Measurements from ENCODE around the gene KAZN. TPM values are rescaled to one million over a fixed set of nuclear protein-coding genes. Genes with fewer than 3 reads are reported as not detected.

Gene KAZN
- polyA plus RNA-seq, 1 donor from 2014 or later: 20.6 TPM

DNA sequence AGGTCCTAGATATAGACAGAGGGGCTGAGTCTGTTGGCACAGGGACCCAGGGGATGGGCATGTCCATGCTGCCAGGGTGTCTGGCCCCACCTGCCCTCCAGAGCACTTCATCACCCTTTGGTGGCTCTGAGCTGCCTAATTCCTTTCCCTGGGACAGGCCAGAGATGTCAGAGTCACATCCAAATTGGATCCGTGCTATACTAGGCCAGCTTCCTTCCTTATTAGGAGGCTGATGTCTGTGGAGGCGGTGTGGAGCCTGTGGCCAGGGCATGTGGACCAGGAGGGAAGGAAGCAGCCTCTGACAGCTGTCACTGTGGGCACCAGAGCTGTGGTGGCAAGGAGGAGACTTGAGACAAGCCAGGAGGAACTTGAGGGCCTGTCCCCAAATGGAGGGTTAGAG is 477.3 kb downstream of the KAZN start:
- Histone ChIP-seq H3K79me2 (replicated peaks; ENCODE audit: insufficient read depth, low read length) (no peaks in the 10 kb centered on the region), H4K20me1 (ENCODE audit: insufficient read depth) (no peaks in the 10 kb centered on the region), H3K9me3 (ENCODE audit: low read length) (no peaks in the 10 kb centered on the region), H3K27ac (ENCODE audit: low read length) (no peak overlapping the region), H3K9me2 (ENCODE audit: insufficient read depth, low read length) (no peaks in the 10 kb centered on the region), H3K4me3 (ENCODE audit: low read length) (no peak overlapping the region), H3K27me3 (ENCODE audit: insufficient read depth, low read depth, low read length) (no peaks in the 10 kb centered on the region), H3K9ac (ENCODE audit: low read length) (no peak overlapping the region), H2AFZ (ENCODE audit: low read depth, low read length) (no peak overlapping the region), H3K36me3 (ENCODE audit: insufficient read depth, low read length) (no peaks in the 10 kb centered on the region), H3F3A (ENCODE audit: insufficient read depth, low read length, poor library complexity, severe bottlenecking) (no peaks in the 10 kb centered on the region), H3K4me2 (ENCODE audit: low read length) (no peak overlapping the region)
- TF ChIP-seq EZH2 (IDR thresholded peaks at IDR 0.05; ENCODE audit: borderline replicate concordance, insufficient read depth, low read length, poor library complexity, severe bottlenecking) (no peak), EP300 (conservative IDR thresholded peaks at IDR 0.05; ENCODE audit: poor library complexity, severe bottlenecking) (no peak), CTCF (IDR thresholded peaks at IDR 0.05; ENCODE audit: poor library complexity, severe bottlenecking) (no peak), RAD21 (conservative IDR thresholded peaks at IDR 0.05) (no peak), POLR2AphosphoS5 (IDR thresholded peaks at IDR 0.05) (no peak), MXI1 (conservative IDR thresholded peaks at IDR 0.05; ENCODE audit: poor library complexity, severe bottlenecking) (no peak), TAF1 (IDR thresholded peaks at IDR 0.05; ENCODE audit: low read depth) (no peak), SMC3 (conservative IDR thresholded peaks at IDR 0.05; ENCODE audit: poor library complexity) (no peak)
- TF ChIP-seq, protein P1, sequence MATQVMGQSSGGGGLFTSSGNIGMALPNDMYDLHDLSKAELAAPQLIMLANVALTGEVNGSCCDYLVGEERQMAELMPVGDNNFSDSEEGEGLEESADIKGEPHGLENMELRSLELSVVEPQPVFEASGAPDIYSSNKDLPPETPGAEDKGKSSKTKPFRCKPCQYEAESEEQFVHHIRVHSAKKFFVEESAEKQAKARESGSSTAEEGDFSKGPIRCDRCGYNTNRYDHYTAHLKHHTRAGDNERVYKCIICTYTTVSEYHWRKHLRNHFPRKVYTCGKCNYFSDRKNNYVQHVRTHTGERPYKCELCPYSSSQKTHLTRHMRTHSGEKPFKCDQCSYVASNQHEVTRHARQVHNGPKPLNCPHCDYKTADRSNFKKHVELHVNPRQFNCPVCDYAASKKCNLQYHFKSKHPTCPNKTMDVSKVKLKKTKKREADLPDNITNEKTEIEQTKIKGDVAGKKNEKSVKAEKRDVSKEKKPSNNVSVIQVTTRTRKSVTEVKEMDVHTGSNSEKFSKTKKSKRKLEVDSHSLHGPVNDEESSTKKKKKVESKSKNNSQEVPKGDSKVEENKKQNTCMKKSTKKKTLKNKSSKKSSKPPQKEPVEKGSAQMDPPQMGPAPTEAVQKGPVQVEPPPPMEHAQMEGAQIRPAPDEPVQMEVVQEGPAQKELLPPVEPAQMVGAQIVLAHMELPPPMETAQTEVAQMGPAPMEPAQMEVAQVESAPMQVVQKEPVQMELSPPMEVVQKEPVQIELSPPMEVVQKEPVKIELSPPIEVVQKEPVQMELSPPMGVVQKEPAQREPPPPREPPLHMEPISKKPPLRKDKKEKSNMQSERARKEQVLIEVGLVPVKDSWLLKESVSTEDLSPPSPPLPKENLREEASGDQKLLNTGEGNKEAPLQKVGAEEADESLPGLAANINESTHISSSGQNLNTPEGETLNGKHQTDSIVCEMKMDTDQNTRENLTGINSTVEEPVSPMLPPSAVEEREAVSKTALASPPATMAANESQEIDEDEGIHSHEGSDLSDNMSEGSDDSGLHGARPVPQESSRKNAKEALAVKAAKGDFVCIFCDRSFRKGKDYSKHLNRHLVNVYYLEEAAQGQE (IDR thresholded peaks at IDR 0.05; ENCODE audit: borderline replicate concordance): no peak

- Histone ChIP-seq H3K36me3 (ENCODE audit: insufficient read depth, low read length) (no peaks in the 10 kb centered on the region), H3K27ac (ENCODE audit: low read length) (no peak overlapping the region), H3K4me3 (ENCODE audit: low read length) (no peak overlapping the region), H3K9ac (ENCODE audit: low read length) (no peak overlapping the region), H3F3A (ENCODE audit: insufficient read depth, low read length, poor library complexity, severe bottlenecking) (no peaks in the 10 kb centered on the region), H2AFZ (ENCODE audit: low read depth, low read length) (no peak overlapping the region), H3K9me3 (ENCODE audit: low read length) (no peaks in the 10 kb centered on the region), H3K9me2 (ENCODE audit: insufficient read depth, low read length) (no peaks in the 10 kb centered on the region), H4K20me1 (ENCODE audit: insufficient read depth) (no peaks in the 10 kb centered on the region), H3K79me2 (replicated peaks; ENCODE audit: insufficient read depth, low read length) (no peaks in the 10 kb centered on the region), H3K4me2 (ENCODE audit: low read length) (no peak overlapping the region), H3K27me3 (ENCODE audit: insufficient read depth, low read depth, low read length) (no peaks in the 10 kb centered on the region)
- TF ChIP-seq MXI1 (conservative IDR thresholded peaks at IDR 0.05; ENCODE audit: poor library complexity, severe bottlenecking) (no peak), CTCF (IDR thresholded peaks at IDR 0.05; ENCODE audit: poor library complexity, severe bottlenecking) (no peak), POLR2AphosphoS5 (IDR thresholded peaks at IDR 0.05) (no peak), EP300 (conservative IDR thresholded peaks at IDR 0.05; ENCODE audit: poor library complexity, severe bottlenecking) (no peak), RAD21 (conservative IDR thresholded peaks at IDR 0.05) (no peak), EZH2 (IDR thresholded peaks at IDR 0.05; ENCODE audit: borderline replicate concordance, insufficient read depth, low read length, poor library complexity, severe bottlenecking) (no peak), SMC3 (conservative IDR thresholded peaks at IDR 0.05; ENCODE audit: poor library complexity) (no peak), TAF1 (IDR thresholded peaks at IDR 0.05; ENCODE audit: low read depth) (no peak)
- TF ChIP-seq, protein P1 (IDR thresholded peaks at IDR 0.05; ENCODE audit: borderline replicate concordance): no peak
These were observed 478.3 kb downstream of the KAZN start for GRCh38 chr1:15076807-15077206.
